GM12892 (cell line): ENCODE data around the gene SLC52A3.

ENCODE experiments used
- POLR2A ChIP-seq: IDR thresholded peaks from 2 replicates; pipeline ENCODE4 v1.6.1; 2011; ENCODE audit warnings: low read depth, low read length, control low read depth
- POLR2AphosphoS5 ChIP-seq: IDR thresholded peaks from 2 replicates; pipeline ENCODE4 v1.6.1; 2011; ENCODE audit warnings: low read depth, low read length, control low read depth
- TAF1 ChIP-seq: IDR thresholded peaks from 2 replicates; pipeline ENCODE4 v1.6.1; 2011; ENCODE audit warnings: low read depth, mild to moderate bottlenecking, control low read depth, low read length, borderline replicate concordance

DNA sequence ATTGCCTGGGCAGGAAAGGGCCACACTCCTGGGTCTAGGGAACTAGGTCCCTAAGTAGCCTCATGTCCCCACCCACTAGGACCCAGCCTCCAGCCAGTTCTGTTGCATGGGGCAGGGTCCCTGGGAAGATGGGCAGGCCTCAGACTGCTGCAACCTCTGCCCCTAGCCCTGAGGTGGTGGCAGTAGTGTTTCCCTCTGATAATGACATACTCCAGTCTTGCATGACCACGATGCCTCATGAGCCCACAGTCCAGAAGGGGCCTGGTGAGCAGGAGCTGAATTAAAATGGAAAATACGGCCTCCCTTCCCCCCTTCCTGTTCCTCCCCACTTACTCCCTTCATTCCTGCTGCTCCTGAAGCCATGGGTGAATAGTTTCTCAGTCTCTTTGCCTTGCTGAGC is 56.7 kb downstream of the SLC52A3 start:
- TF ChIP-seq POLR2AphosphoS5 (no peak), TAF1 (no peak), POLR2A (no peak)
